CD4-positive, alpha-beta T cell treated with Interleukin-6 for 4 hours (primary cell): ENCODE data around the gene RPL26.
A peak's percentile ranks its signal among the peaks of the same experiment; 100 is the strongest.
"Not testable (repeated sequence)": the region's sequence is repeated elsewhere in the genome, so short reads cannot be mapped to it uniquely, and the experiment has no call there.

ENCODE experiments used
- DNase-seq: peaks from one replicate; pipeline ENCODE4 v3.0.0-alpha.2; 2020; ENCODE audit warnings: mixed read lengths

The RPL26 gene

DNA sequence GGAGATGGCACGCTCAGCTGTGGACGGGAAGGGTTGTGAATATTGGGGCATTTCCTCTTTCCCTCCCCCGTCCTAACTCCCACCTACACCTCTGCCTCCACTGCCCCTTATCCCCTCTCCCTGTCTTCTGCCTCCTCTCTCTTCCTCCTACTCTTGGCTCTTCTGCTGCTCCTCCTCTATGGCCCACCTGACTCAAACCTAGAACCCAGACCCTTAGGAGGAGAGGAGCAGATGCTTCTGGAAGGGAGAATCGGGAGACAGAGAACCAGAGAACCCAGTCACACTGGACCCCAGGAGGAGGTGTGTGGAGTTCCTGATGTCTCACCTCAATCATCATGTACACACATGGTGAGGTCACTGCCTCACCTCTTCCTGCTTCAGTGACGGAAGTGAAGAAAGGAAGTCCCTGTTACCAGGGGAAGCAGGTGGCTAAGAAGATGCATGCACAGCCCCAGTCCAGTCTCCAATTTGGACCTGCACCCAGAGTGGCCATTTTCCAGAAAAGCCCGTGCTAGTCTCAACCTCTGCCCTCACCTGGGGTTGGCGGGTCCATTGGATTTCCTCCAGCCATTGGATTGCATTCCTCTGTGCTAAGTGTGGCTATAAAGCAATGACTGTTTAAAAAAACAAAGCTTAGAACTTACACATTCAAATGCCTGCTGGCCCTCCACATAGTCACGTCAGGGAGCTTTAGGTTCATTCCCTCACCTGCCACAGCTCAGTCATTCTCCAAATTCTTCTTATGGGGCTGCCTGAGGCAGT is 10.7 kb upstream of the RPL26 start:
- peak; percentile 58 for DNase-seq

- no peak for DNase-seq
These were observed 9.9 kb upstream of the RPL26 start for GRCh38 chr17:8392674-8393469.

DNA sequence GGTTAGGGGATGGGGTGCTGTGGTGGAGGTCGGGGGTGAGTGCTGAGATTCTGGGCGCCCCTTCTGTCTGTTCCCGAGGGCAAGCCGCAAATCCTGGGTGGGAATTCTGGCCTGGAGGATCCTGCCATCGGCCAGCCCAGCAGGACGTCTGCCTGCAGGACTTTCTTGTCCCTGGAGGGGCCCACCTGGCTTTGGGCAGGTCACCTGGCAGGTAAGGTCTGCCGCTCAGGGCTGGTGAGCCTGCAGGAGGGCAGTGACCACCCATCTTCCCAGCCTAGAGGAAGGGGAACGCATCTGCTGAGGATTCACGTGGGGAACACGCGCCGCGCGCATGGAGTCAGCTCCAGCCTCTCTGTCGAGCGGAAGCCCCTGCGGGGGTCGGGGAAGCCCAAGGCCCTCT is 9.3 kb upstream of the RPL26 start:
- no peak for DNase-seq

DNA sequence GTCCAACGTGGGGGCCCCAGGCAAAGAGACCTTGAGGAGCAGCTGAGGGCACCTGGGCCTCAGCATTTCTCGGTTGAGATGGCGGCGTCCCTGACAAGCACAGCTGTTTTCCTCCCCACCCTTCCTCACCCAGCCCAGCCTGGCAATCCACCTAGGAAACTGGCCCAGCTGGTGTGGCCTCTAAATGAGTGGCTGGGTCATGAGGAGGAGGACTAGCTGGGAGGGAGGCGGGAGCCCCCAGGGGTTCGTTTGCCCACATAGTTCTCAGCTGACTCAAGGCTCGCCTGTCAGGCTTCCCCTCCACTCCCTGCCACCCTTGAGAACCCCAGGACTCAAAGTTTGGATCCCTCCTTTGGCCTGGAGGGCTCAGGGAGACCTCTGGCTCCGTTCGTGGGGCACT is 8.7 kb upstream of the RPL26 start:
- DNase-seq: no peak

- no peak for DNase-seq
These were observed 5.1 kb upstream of the RPL26 start for GRCh38 chr17:8387914-8388651.

DNA sequence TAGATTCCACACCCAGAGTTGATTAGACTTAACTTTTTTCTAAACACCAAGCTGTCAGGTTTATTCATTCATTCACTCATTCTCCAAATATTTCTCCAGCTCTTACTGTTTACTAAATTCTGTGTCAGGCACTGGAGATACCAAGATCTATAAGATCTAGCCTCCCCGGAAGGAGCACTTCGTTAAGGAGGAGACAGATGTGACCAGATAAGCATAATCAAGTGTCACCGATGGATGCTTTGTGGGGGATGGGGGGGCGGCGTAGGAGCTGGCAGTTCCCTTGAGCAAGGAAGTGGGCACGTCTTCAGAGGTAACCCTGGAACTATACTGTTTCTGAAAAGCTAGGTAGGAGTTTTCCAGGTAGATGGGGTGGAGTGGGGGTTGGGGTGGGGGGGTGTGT is 3.8 kb upstream of the RPL26 start:
- DNase-seq: no peak

DNA sequence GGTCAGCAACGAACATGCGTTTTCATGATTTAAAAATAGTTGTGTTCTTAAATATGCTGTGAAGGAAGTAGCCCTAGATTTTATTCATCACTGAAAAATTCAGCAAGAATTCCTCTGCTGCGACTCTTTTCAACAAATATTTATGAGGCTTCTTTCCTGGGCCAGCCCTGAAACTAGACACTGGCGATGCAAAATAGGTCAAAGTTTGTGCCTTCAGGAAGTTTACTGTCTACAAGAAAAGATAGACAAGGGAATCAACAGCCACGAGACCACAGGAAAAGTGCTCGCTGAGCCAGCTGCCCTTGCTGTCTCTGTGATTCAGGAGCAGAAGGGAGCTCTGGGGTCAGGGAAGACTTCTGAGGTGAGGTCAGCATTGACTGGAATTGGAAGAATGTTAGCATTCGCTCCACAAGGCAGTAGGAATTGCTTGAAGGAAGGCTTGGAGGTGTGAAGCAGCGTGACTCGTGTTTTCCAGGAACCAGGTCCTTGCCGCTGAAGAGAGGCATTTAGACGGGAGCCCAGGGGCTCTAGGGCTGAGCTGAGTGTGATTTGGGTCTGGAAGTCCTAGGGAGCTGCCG is 1.9 kb upstream of the RPL26 start:
- DNase-seq: no peak

- no peak for DNase-seq
These were observed 182 bp downstream of the RPL26 start for GRCh38 chr17:8382880-8383142.

- DNase-seq: no peak
These were observed 727 bp downstream of the RPL26 start for GRCh38 chr17:8382052-8382879.

DNA sequence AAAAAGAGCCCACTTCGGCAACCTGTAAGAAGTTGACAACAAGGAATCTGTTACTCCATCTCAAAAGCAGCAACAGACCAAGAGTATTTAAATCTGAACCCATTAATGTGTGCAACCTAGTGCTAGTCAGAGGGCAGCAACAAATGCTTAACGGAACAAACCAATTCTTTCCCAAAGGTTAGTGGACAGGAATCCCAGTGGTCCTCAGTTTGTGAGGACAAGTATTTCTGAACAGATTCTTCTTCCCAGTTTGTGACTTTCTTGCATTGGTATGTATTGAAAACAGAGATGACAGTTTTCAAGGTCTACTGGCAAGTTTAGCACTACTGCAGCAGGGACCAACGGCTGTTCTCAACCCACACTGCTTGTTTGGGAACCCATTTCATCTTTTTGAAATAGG is 2.9 kb downstream of the RPL26 start:
- no peak for DNase-seq

DNA sequence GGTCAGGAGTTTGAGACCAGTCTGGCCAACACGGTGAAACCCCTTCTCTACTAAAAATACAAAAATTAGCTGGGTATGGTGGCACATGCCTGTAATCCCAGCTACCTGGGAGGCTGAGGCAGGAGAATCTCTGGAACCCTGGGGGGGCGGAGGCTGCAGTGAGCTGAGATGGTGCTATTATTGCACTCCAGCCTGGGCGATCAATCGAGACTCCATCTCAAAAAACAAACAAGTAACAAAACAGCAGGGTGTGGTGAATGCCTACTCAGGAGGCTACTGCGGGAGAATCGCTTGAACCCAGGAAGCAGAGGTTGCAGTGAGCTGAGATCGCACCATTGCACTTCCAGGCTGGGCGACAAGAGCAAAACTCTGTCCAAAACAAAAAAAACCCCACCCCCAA is 4.9 kb downstream of the RPL26 start:
- DNase-seq: not testable (repeated sequence)

DNA sequence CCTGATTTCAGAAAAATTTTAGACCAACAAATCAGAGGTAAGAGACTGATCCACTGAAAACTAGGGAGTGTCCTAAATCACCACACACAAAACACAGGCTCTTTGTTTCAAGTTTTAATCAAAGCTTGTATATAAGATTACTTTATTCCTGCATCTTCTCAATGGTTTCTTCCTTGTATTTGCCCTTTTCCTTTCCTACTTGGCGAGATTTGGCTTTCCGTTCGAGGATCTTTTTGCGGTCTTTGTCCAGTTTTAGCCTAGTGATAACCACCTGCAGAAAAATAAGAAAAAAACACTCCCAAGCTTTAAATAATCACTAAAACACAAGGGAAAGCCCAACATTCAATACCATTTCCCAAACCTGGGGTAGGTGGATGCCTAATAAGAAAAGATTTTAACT is 5.6 kb downstream of the RPL26 start:
- DNase-seq: no peak

GRCh38 chr17:8376271-8377067 is 6.5 kb downstream of the RPL26 start, which contains the start of gene KRABD2:
Gene KRABD2, minus strand, starts transcription at chr17:8376704.
- peak; percentile 92 for DNase-seq

- no peak for DNase-seq
These were observed 7.2 kb downstream of the RPL26 start for GRCh38 chr17:8375738-8376259.

DNA sequence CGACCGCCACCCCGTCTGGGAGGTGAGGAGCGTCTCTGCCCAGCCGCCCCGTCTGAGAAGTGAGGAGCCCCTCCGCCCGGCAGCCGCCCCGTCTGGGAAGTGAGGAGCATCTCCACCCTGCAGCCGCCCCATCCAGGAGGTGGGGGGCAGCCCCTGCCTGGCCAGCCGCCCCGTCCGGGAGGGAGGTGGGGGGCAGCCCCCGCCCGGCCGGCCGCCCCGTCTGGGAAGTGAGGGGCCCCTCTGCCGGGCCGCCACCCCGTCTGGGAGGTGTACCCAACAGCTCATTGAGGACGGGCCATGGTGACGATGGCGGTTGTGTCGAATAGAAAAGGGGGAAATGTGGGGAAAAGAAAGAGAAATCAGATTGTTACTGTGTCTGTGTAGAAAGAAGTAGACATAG is 9.1 kb downstream of the RPL26 start:
- not testable (repeated sequence) for DNase-seq

- DNase-seq: no peak
These were observed 10.6 kb downstream of the RPL26 start for GRCh38 chr17:8372422-8372821.

- no peak for DNase-seq
These were observed 11.2 kb downstream of the RPL26 start for GRCh38 chr17:8371786-8372185.

DNA sequence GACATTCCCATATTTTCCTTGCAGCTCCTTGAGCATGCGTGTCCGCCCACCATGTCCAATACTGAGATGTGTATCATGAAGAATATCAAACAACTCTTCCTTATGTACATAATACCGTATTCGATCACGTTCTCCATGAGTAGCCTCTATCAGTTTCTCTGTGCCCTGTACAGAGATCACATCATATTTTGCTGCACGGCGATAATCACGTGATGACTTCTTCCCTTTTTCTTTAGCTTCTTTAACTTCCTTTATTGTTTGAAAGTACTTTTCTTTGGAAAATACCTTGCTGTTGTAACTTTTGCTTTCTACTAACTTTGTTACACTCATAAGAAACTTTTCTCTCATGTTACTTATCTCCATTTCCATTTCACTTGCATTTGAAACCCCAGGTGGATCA is 13.0 kb downstream of the RPL26 start:
- no peak for DNase-seq

DNA sequence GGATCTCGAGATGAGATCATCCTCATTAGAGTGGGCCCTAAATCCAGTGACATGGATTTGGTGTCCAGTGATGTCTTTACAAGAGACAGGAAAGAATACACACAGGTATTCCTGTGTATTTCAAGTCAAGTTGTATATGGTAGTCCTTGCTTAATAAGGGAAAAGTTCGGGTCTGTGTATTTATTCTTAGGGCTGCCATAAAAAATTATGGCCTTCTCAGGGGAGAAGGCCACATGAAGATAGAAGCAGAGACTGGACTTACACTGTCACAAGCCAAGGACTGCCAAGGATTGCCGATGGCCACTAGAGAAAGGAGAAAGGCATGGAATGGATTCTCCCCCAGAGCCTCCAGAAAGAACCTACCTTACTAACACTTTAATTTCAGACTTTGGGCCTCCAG is 14.8 kb downstream of the RPL26 start:
- no peak for DNase-seq

- DNase-seq: no peak
These were observed 16.8 kb downstream of the RPL26 start for GRCh38 chr17:8366231-8366630.

DNA sequence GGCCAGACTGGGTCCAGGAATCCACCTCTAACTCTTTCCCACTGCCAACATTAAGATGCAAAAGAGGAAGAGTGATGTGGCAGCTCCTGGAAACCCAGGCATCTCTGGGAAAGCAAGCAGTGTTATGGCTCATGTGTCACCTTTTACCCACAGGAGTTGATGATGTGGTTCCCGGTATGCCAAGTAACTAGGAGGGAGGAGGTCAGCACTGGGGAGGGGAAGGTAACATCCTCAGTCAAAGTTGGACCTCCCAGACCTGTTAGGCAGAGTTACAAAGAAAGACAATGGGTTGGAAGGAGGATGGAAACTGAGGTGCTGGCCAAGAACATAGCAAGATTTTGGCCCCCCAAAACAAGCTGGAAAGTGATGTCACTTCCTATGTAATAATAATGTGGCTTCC is 17.9 kb downstream of the RPL26 start:
- DNase-seq: no peak
